ENCODE results near the gene TLR10.

TLR10 gene

DNA sequence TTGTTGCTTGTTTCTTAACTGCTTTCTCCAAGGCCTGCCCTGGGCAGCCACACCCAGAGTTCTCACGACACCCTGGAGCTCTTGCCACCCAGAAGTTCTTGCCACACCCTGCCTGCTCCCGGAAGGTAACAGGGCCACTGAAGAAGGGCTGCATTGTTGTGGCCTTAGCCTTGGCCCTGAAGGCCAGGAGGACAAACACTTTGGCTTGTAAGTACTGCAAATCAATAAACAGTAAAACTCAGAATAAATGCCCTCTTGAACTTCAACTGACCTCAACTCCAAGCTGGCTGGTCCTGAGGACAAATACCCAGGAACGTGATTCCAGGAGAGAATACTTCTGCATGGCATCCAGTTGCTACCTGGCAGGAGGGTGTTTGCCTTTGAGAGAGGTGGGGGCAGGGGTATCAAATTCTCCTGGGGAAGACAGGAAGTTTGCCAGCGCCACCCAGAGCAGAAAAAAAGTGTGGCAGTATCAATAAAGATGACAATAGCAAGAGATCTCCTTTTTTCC lies 54.1 kb downstream of the TLR10 start:
- no peak for DNase-seq

DNA sequence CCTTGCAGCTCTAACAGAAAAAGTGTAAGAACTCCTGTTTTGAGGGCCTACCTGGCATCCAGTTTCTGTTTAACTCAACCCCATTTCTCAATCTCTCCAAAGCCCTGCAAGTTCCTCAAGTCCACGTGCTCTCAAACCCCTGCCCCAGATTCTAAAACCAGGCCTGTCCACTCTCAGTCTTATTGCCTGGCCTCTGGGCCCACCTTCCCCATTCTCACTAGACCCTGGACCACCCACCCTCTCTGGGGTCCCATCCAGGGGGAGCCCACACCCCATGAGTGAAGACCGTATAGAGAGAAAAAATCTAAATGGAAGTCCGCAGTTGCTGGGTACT lies 58.3 kb downstream of the TLR10 start:
- DNase-seq: peak; percentile 61

DNA sequence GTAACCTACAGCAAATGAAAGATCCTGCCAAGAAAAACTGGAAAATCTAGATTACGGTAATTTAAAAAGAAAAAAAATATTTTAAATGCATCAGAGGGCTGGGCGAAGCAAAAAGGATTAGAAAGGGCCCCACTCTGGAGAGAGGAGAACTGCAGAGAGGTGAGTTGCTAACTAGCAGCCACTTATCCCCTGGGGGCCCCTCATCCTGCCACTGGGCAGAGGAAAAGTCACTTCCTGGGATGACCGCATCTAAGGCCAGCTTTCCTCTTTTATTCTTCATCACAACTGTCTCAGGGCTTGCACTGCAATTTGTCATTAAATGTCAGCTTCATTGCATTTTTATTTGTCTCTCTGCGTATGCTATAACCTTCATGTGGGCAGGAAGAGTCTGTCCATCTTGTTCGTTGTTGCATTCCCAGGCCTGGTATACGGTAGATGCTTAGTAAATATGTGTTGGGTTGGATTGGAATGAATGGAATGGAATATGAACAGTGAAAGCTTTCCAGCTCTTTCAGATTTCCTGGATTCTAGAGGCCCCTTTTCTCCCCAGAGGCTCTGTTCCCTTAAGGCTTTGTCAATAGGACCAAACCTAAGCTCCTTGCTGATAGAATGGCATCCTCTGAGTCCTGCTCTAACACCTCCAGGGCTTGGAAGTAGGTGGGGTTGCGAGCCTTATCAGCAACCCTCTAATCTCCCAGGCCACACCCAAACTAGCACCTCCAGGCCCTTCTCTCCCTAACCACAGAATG lies 58.9 kb downstream of the TLR10 start:
- no peak for DNase-seq

DNA sequence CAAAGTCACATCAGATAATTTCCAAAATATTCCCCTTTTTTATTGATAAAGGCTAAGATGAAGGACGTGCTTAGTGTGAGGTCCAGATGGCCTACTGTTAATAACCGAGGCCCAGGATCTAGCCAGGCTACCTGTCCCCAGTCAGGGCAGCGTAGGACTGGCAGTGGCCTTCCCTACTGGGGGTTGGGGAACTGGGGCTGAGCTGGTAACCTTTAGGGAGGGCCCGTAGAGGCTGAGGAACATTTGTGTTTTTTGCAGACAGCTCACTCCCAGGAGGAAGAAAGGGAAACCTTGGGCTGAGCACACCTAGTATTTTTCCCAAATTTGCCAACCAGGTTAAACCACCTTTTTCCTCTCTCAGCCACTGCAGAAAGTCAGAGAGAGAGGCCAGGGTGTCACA lies 59.7 kb downstream of the TLR10 start:
- no peak for DNase-seq

Measured in activated CD4-positive, alpha-beta T cell treated with anti-CD3 and anti-CD28 coated beads, Interleukin-2, amount 50 U/mL, for 16 hours (primary cell).